ENCODE measurements around the gene CCDC106. TPM values are rescaled to one million over a fixed set of nuclear protein-coding genes. Genes with fewer than 3 reads are reported as not detected.

The CCDC106 gene
- total RNA-seq, 2 donors from 2014 or later: 17.4 to 19.4 TPM

- no peak for ATAC-seq
- DNase-seq: no peak
- intact Hi-C loops (cut with DNase I): no loop called here
Observed at GRCh38 chr19:55611983-55612645, 35.9 kb upstream of the CCDC106 start.

GRCh38 chr19:55613396-55613795 is 34.6 kb upstream of the CCDC106 start:
- DNase-seq: no peak
- intact Hi-C loops (cut with DNase I): no loop called here
- no peak for ATAC-seq

GRCh38 chr19:55613930-55614710 is 33.9 kb upstream of the CCDC106 start:
- DNase-seq: no peak
- intact Hi-C loops (cut with DNase I): no loop called here
- no peak for ATAC-seq

- intact Hi-C loops (cut with DNase I): no loop called here
- ATAC-seq: no peak
Observed at GRCh38 chr19:55614711-55615542, 33.1 kb upstream of the CCDC106 start.

DNA sequence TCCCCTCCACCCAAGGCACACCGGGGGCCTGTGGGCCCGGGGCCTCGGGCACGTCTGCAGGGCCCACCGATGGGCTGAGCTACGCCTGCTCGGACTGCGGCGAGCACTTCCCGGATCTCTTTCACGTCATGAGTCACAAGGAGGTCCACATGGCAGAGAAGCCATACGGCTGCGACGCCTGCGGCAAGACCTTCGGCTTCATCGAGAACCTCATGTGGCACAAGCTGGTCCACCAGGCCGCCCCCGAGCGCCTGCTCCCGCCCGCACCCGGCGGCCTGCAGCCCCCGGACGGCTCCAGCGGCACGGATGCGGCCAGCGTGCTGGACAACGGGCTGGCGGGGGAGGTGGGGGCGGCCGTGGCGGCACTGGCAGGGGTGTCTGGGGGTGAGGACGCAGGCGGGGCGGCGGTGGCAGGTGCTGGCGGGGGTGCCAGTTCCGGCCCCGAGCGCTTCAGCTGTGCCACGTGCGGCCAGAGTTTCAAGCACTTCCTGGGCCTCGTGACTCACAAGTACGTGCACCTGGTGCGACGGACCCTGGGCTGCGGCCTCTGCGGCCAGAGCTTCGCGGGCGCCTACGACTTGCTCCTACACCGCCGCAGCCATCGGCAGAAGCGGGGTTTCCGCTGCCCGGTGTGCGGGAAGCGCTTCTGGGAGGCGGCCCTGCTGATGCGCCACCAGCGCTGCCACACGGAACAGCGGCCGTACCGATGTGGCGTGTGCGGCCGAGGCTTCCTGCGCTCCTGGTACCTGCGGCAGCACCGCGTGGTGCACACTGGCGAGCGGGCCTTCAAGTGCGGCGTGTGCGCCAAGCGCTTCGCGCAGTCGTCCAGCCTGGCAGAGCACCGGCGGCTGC is 32.2 kb upstream of the CCDC106 start:
- no peak for DNase-seq
- no peak for ATAC-seq
- intact Hi-C loops (cut with DNase I): no loop called here

More at GRCh38 chr19:55614711-55615542, 33.1 kb upstream of the CCDC106 start:
- no peak for DNase-seq

GRCh38 chr19:55616395-55616875 is 31.6 kb upstream of the CCDC106 start:
- intact Hi-C loops (cut with DNase I): no loop called here
- DNase-seq (no peak), ATAC-seq (no peak)

- DNase-seq (no peak), ATAC-seq (no peak)
- intact Hi-C loops (cut with DNase I): no loop called here
Observed at GRCh38 chr19:55617426-55617825, 30.6 kb upstream of the CCDC106 start.

DNA sequence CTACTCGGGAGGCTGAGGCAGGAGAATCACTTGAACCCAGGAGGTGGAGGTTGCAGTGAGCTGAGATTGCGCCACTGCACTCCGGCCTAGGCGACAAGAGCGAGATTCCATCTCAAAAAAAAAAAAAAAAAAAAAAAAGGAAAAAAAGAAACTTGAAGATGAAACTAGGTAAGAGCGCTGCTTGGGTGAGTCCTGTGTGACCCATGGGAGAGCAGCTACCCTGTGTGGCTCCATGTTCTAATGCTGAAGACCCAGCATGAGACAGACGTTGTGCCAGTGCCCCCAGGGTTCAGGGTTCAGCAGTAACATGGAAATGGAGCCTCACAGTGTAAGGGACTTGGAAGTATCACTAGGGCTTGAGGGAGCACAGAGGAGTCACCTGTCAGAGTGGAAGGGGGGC is 29.6 kb upstream of the CCDC106 start:
- ATAC-seq (no peak), DNase-seq (no peak)
- intact Hi-C loops (cut with DNase I): no loop called here

DNA sequence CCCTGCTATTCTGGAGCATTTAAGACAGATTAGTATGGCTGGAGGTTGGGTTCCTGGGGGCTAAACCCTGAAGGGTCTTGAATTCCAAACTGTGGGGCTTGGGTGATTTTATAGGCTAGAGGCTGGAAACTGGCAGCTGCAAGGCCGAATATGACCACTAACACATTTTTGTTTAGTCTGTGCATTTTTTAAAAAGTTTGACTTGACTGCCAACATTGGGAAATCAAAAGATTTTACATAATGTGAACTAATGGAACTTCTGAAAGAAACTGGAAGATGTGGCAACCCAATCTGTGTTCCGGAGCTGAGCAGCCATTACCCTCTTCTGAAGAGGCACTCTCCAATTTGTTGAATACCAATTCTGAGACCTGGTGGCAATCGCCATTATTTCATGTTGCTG is 28.7 kb upstream of the CCDC106 start:
- DNase-seq: no peak
- no peak for ATAC-seq
- intact Hi-C loops (cut with DNase I): no loop called here

DNA sequence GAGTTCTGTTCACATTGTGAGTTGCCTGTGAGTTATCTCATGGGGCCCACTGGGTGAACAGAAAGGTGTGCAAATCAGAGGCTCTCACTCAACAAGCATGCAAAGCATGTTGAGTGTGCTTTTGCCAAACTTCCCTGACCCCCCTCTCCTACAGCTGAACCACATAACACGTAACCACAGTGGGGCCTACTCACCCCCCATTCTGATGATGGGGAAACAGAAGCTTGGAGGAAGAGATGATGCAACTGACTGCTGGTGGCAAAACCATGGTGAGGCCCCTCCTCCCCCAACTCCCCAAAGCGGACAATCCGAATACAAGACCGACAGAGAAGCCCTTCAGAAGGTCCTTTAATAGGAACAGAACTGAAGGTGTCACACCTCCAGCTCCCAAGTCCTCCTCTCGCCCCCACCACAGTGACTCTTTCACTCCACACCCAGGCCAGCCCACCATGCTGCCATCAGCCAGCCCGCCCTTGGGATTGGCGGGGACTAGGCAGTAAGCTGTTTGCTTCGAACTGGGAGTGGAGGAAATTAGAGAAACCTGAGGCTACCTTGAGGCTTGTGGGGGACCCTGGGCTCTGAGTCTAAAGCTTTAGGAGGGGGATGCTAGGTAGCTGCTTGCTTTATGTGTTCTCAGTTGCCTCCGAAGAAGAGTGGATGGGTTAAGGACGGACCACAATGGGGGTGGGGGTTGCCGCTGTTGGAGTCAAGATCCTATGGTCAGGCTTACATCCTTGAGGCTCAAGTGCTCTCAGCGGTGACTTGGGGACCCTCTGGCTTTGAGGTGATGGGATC is 27.4 kb upstream of the CCDC106 start:
- DNase-seq (no peak), ATAC-seq (no peak)
- intact Hi-C loops (cut with DNase I): no loop called here

DNA sequence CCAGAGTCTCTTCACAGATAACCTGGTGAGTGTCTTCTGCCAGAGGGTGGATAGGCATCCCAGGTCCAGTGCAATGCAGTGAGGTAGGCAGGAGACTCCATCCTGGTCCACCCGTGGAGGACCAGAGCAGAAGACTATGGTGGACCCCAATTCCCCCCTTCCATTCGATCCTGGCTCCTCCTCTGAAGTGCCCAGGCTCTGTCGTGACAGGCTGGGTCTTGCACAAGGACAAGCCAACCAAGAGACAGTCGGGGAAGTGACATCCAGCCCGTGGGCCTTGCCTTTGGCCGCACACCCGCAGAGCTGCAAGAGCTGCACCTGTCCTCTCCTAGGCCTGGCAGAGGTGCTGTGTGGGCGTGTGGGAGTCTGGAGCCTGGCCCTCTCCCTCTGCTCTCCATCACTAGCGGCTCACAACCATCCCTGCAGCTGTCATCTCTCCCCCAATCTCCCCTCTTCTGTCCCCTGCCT is 26.8 kb upstream of the CCDC106 start:
- DNase-seq (no peak), ATAC-seq (no peak)
- intact Hi-C loops (cut with DNase I): no loop called here

DNA sequence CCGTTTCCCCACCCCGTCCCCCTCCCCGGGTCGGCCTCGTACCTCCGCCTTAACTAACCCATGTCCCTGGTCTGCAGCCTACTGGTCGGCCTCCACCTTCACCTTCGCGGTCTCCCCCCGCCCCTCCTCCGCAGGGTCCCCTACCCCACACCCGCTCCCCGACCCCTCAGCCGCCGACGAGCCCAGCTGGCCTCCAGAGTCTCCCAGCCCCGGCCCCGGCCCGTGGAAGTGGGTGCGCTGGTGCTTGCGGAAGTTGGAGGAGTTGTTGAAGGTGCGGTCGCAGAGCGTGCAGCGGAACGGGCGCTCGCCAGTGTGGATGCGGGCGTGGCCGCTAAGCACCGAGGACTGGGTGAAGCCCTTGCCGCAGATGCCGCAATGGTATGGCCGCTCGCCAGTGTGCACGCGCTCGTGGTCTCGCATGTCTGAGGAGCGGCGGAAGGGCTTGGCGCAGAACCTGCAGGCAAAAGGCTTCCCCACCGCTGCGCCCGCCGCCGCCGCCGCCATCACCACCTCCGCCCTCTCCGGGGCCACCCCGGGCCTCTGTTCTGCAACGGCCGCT is 26.3 kb upstream of the CCDC106 start:
- ATAC-seq: no peak
- no peak for DNase-seq
- intact Hi-C loops (cut with DNase I): no loop called here

GRCh38 chr19:55622242-55622969 is 25.6 kb upstream of the CCDC106 start:
- DNase-seq (no peak), ATAC-seq (no peak)
- intact Hi-C loops (cut with DNase I): no loop called here

- intact Hi-C loops (cut with DNase I): no loop called here
- DNase-seq (no peak), ATAC-seq (no peak)
Observed at GRCh38 chr19:55623130-55623529, 24.9 kb upstream of the CCDC106 start.

DNA sequence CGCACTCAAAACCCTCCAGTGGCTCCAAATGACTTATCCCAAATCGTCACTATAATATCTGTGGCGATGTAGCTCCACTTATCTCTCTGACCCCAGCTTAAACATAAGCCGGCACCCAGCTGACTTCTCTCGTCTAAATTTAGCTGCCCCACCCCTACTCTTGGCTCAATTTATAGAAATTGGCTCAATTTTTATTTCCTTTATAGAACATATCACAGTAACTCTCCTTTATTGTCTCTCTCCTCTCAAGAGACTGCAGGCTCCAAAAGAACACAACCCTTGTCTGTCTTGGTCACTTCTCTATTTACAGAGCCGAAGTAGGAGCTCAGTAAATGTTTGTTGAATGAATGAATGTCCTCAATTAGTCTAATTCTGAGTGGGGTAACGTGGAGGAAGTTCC is 24.5 kb upstream of the CCDC106 start:
- ATAC-seq: no peak
- DNase-seq: no peak
- intact Hi-C loops (cut with DNase I): no loop called here

GRCh38 chr19:55624109-55625003 is 23.7 kb upstream of the CCDC106 start, which contains the start of gene ZNF784:
ZNF784 (minus strand) TSS chr19:55624566; CDS start chr19:55624561, 5 bp downstream.
- ATAC-seq (peak; percentile 93 to 94), DNase-seq (peak; percentile 94)
- intact Hi-C loops (cut with DNase I): no loop called here

Data from left cardiac atrium (tissue), 4 donors.